HCT116 (cell line): Measurements from ENCODE around the gene ERVMER34-1. TPM values are rescaled to one million over a fixed set of nuclear protein-coding genes. Genes with fewer than 3 reads are reported as not detected.

ENCODE experiments used
- ATAC-seq: fragments of 200-7000 bp; cut with Tn5 transposase; 2 replicates; pipeline ENCODE4 v1.9.1; 2020; ENCODE audit warnings: mild to moderate bottlenecking, moderate library complexity
- BruUV-seq: library from RNA; stranded (reverse); fragments of 400-500 nt; replicated peaks from 2 replicates; lab custom pipeline; 2021; lab: Mats Ljungman, UMichigan
- CTCF ChIA-PET: fragments of 300-600 bp; sonication (Branson Sonifier 250); formaldehyde crosslinking; loops from one replicate; lab custom pipeline; 2021; ENCODE audit warnings: antibody characterized with exemption; lab: Charles Lee
- POLR2A ChIA-PET: fragments of 300-600, 350-600 bp; sonication (Branson Sonifier 250); formaldehyde crosslinking; loops from one replicate; lab custom pipeline; 2021; ENCODE audit warnings: antibody characterized with exemption; lab: Charles Lee
- RAD21 ChIA-PET, 2 experiments: fragments of 300-600 bp; sonication (Branson Sonifier 250); formaldehyde crosslinking; loops; one replicate each; lab custom pipeline; 2023; ENCODE audit warnings: low total read pairs in 2 of 2; ENCODE audit not compliant: uncharacterized antibody in 2 of 2, unreplicated experiment in 2 of 2, low non-redundant PET in 1 of 2; lab: Charles Lee
- DNase-seq: peaks from one replicate; pipeline ENCODE4 v3.0.0-alpha.2; 2010; ENCODE audit warnings: low read depth, low spot score
- H2AFZ ChIP-seq: fragments of 200-600 bp; shearing (Covaris generic), sonication (generic); 2 replicates; pipeline ENCODE4 v1.6.1; 2017; ENCODE audit warnings: low read depth, mixed run types, mixed read lengths, antibody characterized with exemption, low read length; ENCODE audit not compliant: poor library complexity, severe bottlenecking
- H3K27ac ChIP-seq: 2 replicates; pipeline ENCODE4 v1.5.1; 2012; ENCODE audit warnings: low read depth, low read length
- H3K27me3 ChIP-seq: fragments of 200-600 bp; sonication (generic); 2 replicates; pipeline ENCODE4 v1.6.1; 2016; ENCODE audit warnings: mixed run types, low read length, mixed read lengths; ENCODE audit not compliant: insufficient read depth
- H3K36me3 ChIP-seq, 2 experiments: fragments of 200-500 bp in 1 of 2; fragments of 200-600 bp in 1 of 2; sonication (Bioruptor generic) in 1 of 2; sonication (generic) in 1 of 2; 2 replicates each; pipeline versions ENCODE4 v1.5.1 to v1.6.1; 2014 to 2016; ENCODE audit warnings: low read length in 2 of 2, inconsistent platforms in 1 of 2, mixed read lengths in 1 of 2, mixed run types in 1 of 2; ENCODE audit not compliant: insufficient read depth in 2 of 2, control insufficient read depth in 1 of 2
- H3K4me1 ChIP-seq, 2 experiments: fragments of 200-600 bp in 1 of 2; sonication (generic) in 1 of 2; 2 replicates each; pipeline versions ENCODE4 v1.5.1 to v1.6.1; 2012 to 2017; ENCODE audit warnings: low read length in 2 of 2, inconsistent platforms in 1 of 2, mild to moderate bottlenecking in 1 of 2, mixed read lengths in 1 of 2, mixed run types in 1 of 2, moderate library complexity in 1 of 2; ENCODE audit not compliant: insufficient read depth in 2 of 2, control insufficient read depth in 1 of 2
- H3K4me2 ChIP-seq: fragments of 200-600 bp; sonication (generic); 2 replicates; pipeline ENCODE4 v1.6.1; 2017; ENCODE audit warnings: mixed run types, low read length, mixed read lengths
- H3K4me3 ChIP-seq, 2 experiments: fragments of 200-600 bp in 1 of 2; sonication (generic) in 1 of 2; replicated peaks in 1 of 2; 2 replicates each; pipeline ENCODE4 v1.5.1; 2011 to 2016; ENCODE audit warnings: low read length in 2 of 2, control low read depth in 1 of 2, low read depth in 1 of 2, mild to moderate bottlenecking in 1 of 2, mixed read lengths in 1 of 2, mixed run types in 1 of 2
- H3K79me2 ChIP-seq: fragments of 200-600 bp; sonication (generic); 2 replicates; pipeline ENCODE4 v1.6.1; 2017; ENCODE audit warnings: mild to moderate bottlenecking, mixed run types, low read length, moderate library complexity, mixed read lengths; ENCODE audit not compliant: insufficient read depth
- H3K9ac ChIP-seq: fragments of 200-600 bp; sonication (generic); 2 replicates; pipeline ENCODE4 v1.6.1; 2016; ENCODE audit warnings: low read length, mixed read lengths
- H3K9me2 ChIP-seq: fragments of 200-600 bp; sonication (generic), shearing (Covaris generic); 2 replicates; pipeline ENCODE4 v1.6.1; 2017; ENCODE audit warnings: mixed run types, mild to moderate bottlenecking, moderate library complexity; ENCODE audit not compliant: insufficient read depth
- H3K9me3 ChIP-seq, 2 experiments: fragments of 200-500 bp in 1 of 2; fragments of 200-600 bp in 1 of 2; sonication (Bioruptor generic) in 1 of 2; sonication (generic) in 1 of 2; 2 replicates each; pipeline ENCODE4 v1.6.1; 2014 to 2017; ENCODE audit warnings: low read length in 2 of 2, mixed read lengths in 2 of 2, inconsistent platforms in 1 of 2, low read depth in 1 of 2, mild to moderate bottlenecking in 1 of 2, mixed run types in 1 of 2, moderate library complexity in 1 of 2; ENCODE audit not compliant: control insufficient read depth in 1 of 2, insufficient read depth in 1 of 2
- H4K20me1 ChIP-seq: fragments of 200-600 bp; sonication (generic), shearing (Covaris generic); 2 replicates; pipeline ENCODE4 v1.6.1; 2017; ENCODE audit warnings: mixed run types, mild to moderate bottlenecking, moderate library complexity; ENCODE audit not compliant: insufficient read depth
- CEBPB ChIP-seq: IDR thresholded peaks from 2 replicates; pipeline ENCODE4 v1.6.1; 2012; ENCODE audit warnings: low read depth
- FOSL1 ChIP-seq: IDR thresholded peaks from 2 replicates; pipeline ENCODE4 v1.6.1; 2012; ENCODE audit warnings: low read depth
- POLR2AphosphoS5 ChIP-seq: IDR thresholded peaks from 2 replicates; pipeline ENCODE4 v1.6.1; 2011; ENCODE audit warnings: mild to moderate bottlenecking, low read depth, low read length, moderate library complexity
- RAD21 ChIP-seq: IDR thresholded peaks from 2 replicates; pipeline ENCODE4 v1.6.1; 2012; ENCODE audit warnings: low read depth, mild to moderate bottlenecking
- SRF ChIP-seq: IDR thresholded peaks from 2 replicates; pipeline ENCODE4 v1.6.1; 2012; ENCODE audit warnings: low read depth
- TCF7L2 ChIP-seq: IDR thresholded peaks from 2 replicates; pipeline ENCODE4 v1.7.0; 2011; ENCODE audit warnings: borderline replicate concordance, inconsistent platforms; ENCODE audit not compliant: insufficient read depth, insufficient read length; ENCODE audit errors: extremely low read depth
- YY1 ChIP-seq: IDR thresholded peaks from 2 replicates; pipeline ENCODE4 v1.6.1; 2011; ENCODE audit warnings: low read length, low read depth, moderate library complexity, mild to moderate bottlenecking; ENCODE audit not compliant: insufficient replicate concordance; ENCODE audit errors: extremely low read depth
- ZBTB33 ChIP-seq: IDR thresholded peaks from 2 replicates; pipeline ENCODE4 v1.6.1; 2011; ENCODE audit warnings: mild to moderate bottlenecking, low read length, moderate library complexity; ENCODE audit not compliant: insufficient replicate concordance; ENCODE audit errors: extremely low read depth
- ZFX ChIP-seq: fragments of 450-650 bp; IDR thresholded peaks from 2 replicates; pipeline ENCODE4 v1.6.1; 2017
- ZNF274 ChIP-seq: fragments of 200-500 bp; sonication (Bioruptor generic); IDR thresholded peaks from 2 replicates; pipeline ENCODE4 v1.6.1; 2014; ENCODE audit warnings: mild to moderate bottlenecking, low read depth, low read length, inconsistent platforms
- intact Hi-C: fragments of 100-400 bp; cut with micrococcal nuclease; formaldehyde crosslinking; loops from 2 replicates; pipeline ENCODE4 v1.10.0; 2022
- total RNA-seq: library from RNA; stranded (reverse); gene quantifications from one replicate; pipeline ENCODE4 v1.2.1, GENCODE V29; 2021; ENCODE audit not compliant: unreplicated experiment
- TF ChIP-seq, protein P1 (sequence below): IDR thresholded peaks from 2 replicates; pipeline ENCODE4 v1.6.1; 2012

Gene ERVMER34-1
- total RNA-seq, 1 experiment from 2014 or later = 17.5 TPM

DNA sequence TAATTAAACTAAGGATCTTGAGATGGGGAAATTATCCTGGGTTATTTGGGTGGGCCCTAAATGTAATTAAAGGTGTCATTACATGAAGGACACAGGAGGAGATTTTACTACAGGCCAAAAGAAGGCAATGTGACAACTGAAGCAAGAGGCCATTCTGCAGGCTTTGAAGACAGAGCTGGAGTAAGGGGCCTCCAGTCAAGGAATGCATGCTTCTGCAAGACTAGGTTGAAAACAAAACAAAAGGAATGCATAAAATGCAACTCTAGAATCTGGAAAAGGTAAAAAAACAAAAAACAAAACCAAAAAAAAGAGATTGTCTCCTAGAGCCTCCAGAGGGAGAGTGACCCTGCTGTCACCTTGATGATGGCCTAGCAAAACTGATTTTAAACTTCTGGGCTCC lies 21.6 kb downstream of the ERVMER34-1 start:
- POLR2A ChIA-PET = interaction anchor here (1.0 kb wide), 1 partner anchor 17 kb away, joined by 3 read pairs; no protein-coding TSS in a partner anchor
- BruUV-seq = no TSS peak

More for the DNA sequence above, 21.6 kb downstream of the ERVMER34-1 start:
- no peak overlapping the region for H3K9ac ChIP-seq
- H3K4me3 ChIP-seq = no peak overlapping the region
- DNase-seq = no peak
- H3K9me2 ChIP-seq = no peaks in the 10 kb centered on the region
- CTCF ChIA-PET = no interaction called here
- no peak overlapping the region for H3K27ac ChIP-seq
- no peak overlapping the region for H2AFZ ChIP-seq
- RAD21 ChIA-PET = no interaction called here
- no peaks in the 10 kb centered on the region for H3K4me1 ChIP-seq
- no peak overlapping the region for H3K4me2 ChIP-seq
- H4K20me1 ChIP-seq = no peaks in the 10 kb centered on the region
- no peaks in the 10 kb centered on the region for H3K79me2 ChIP-seq
- TF ChIP-seq POLR2AphosphoS5 (no peak), SRF (no peak), RAD21 (no peak), ZBTB33 (no peak), CEBPB (no peak), YY1 (no peak), ZNF274 (no peak), FOSL1 (no peak), TCF7L2 (no peak), ZFX (no peak)
- TF ChIP-seq, protein P1, sequence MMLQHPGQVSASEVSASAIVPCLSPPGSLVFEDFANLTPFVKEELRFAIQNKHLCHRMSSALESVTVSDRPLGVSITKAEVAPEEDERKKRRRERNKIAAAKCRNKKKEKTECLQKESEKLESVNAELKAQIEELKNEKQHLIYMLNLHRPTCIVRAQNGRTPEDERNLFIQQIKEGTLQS = no peak
- H3K36me3 ChIP-seq = no peaks in the 10 kb centered on the region
- intact Hi-C loops = no loop called here
- no peak for ATAC-seq
- no peaks in the 10 kb centered on the region for H3K27me3 ChIP-seq
- no peaks in the 10 kb centered on the region for H3K9me3 ChIP-seq
